Left cardiac atrium (tissue), 4 donors: ENCODE results near the gene BCL7A. TPM values are rescaled to one million over a fixed set of nuclear protein-coding genes. Genes with fewer than 3 reads are reported as not detected.
A peak's percentile ranks its signal among the peaks of the same experiment; 100 is the strongest.
"Not testable (repeated sequence)": the region's sequence is repeated elsewhere in the genome, so short reads cannot be mapped to it uniquely, and the experiment has no call there.

Experiments
- ATAC-seq, 2 donors: fragments of 200-7000 bp; cut with Tn5 transposase; one replicate each; pipeline ENCODE4 v1.9.1; 2020; ENCODE audit warnings: mild to moderate bottlenecking in 2 of 2, moderate library complexity in 2 of 2
- DNase-seq: peaks from one replicate; pipeline ENCODE4 v3.0.0-alpha.2; 2020
- intact Hi-C, 2 donors: fragments of 100-400 bp; cut with DNase I; formaldehyde crosslinking; loops; one replicate each; pipeline versions ENCODE4 v1.14.1 to v1.15.1; 2022 to 2023
- total RNA-seq, 2 donors: library from RNA; stranded (reverse); fragmentation: NEBNext Ultra II Directional; extraction: Animal tissue kit (Norgen Biotek cat#: 25700); gene quantifications; one replicate each; pipeline ENCODE4 v1.2.1, GENCODE V29; 2021
- donor health status: DM: no; HTN: yes; CAD: no.
- donor health status: DM: no; HTN: yes; CAD: no; lungs with severe emphysema.
- donor health status: DM: yes; HTN: yes; CAD: no.
- donor health status: Dilated cardiomyopathy.

Gene BCL7A
- total RNA-seq, 2 donors from 2014 or later: 9.8 to 11.3 TPM

DNA sequence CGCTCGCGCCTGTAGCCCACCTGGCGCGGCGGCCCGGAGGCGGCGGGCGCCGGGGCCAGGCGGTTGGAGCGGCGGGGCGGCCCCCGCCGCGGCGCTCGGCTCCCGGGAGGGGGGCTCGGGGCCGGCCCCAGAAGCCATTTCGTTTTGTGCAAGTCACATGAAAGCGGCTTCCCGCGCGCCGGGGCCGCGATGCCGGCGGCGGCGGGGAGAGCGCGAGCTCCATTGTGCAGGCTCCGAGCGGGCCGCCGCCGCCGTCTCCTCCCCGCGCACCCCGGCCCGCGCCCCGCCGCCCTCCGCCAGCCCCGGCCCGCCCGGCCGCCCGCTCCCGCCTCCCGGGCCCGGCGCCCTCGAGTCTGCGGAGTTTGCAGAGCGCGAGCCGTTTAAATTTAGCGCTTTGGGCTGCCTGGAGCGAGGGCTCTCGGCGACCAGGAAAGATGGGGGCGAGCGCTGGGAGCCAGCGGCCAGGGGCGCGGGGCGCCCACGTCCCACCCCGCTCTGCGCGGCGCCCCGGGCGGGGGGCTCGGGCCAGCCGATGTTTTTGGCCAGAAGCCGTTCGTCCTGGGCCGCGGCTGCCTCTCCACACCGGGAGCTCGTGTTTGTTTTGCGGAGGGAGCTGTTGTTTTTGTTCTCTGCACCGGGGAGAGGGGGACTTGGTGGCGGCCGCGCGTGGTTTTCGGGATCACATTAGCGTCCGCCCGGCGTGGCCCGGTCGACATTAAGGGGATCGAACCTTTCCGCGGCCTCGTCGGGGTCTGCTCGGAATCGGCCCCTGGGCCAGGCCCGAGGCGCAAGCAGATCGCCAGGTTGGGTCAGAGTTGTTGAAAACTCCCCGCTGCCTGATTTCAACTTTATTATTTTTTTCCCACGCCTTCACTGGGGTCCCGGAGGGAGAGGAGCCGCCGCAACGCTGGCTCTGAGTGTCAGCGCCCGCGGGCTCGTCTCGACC is 982 bp downstream of the BCL7A start:
- intact Hi-C loops: loop anchor here in 1 of 2 donors (2.0 kb wide), 1 partner anchor 56 kb away; the partner anchor contains the start of gene MLXIP
- DNase-seq (peak; percentile 35), ATAC-seq (peak; percentile 12 to 18)

DNA sequence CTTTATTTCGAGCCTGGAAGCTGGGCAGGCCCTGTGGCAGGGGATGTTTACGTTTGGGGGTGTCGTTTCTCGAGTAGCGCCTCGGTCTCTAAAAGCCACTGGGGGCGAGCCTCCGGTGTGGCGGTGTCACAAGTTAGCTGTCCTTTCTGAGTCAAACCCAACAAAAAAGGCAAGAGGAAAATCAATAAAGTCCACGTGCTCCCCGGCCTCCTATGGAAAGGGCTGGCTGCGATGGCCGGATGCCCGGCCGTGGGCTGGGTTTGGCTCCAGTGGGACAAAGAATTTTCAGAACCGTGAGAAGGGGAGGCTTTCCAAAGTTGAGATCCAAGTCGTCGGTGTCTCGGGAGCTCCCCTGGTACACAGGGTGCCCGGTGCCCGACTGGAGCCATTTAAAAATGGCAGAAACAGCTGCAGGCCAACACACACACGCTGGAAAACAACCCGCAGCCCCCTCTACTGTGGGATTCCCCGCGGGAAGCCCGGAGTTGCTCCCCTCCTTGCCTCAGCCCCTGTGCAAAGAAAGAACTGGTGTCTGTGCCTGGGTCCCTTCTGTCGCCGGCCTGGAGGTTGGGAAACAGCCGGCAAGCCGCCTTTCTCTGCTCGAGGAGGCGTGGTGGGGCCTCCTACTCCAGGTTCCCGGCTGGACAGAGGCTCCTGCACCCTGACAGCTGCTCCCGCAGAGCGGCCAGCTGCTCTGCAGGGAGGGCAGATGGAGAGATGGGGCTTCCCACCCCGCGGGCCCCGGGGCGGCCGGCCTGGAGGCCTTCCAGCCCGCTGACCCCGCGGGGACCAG is 1.9 kb downstream of the BCL7A start:
- intact Hi-C loops: loop anchor here in 1 of 2 donors (2.0 kb wide), 1 partner anchor 55 kb away; the partner anchor contains the start of gene MLXIP
- DNase-seq (peak; percentile 77), ATAC-seq (peak; percentile 73 to 78)

DNA sequence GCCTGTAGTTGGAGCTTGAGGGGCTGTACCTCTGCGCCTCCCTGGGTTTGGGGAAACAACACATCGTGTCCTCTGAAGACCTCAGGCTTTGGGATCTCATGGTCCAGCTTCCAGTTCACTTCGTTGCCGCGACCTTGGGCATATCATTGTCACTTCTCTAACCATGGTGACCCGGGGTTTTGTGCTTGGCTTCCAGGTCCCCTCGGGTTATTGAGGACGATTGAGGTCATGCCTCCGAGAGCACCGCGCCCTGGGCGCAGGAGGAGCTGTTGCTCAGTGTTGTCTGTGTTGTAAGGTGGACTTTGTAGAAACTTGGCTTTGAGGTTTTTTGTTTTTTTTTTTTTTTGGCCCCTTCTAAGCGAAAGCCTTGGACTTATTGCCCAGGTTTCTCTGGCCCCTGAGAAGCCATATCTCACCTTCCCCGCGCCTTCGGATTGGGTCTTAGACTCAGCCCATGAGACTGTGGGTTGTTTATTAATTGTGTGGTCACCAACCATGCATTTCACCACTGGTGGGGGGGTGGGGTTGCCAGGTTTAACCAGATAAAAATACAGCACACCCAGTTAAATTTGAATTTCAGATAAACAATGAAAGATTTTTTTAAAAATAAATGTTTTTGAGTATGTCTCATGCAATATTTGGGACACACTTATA is 2.6 kb downstream of the BCL7A start:
- intact Hi-C loops: no loop called here
- ATAC-seq: no peak
- DNase-seq: no peak

DNA sequence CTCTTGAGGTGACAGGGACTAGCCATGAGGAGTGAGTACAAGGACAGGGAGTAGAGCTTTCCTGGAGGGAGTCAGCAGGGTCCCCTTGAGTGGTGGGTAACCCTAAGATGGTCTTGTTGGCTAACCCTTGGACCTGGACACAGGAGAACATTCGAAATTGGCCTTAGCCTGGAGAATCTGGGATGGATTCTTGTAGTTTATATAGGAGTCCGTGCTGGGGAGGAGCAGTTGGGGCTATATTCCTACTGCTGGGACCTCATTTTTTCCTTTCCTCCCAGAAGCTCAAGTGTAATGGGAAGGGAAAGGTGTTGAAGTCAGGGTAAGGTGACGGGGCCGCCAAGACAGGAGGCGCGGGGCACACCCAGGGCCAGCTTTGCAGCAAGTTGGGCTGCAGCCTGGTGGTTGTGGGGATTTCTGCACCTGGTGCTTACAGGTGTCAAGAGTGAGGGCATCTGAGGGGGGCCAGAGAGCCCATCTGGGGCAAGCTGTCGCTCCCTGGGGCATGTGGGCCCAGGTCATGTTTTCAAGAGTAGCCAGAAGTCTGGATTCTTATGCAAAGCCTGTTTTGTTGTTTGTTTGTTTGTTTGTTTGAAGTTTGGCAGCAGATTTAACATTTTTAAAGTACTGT is 5.1 kb downstream of the BCL7A start:
- no peak for ATAC-seq
- intact Hi-C loops: no loop called here

DNA sequence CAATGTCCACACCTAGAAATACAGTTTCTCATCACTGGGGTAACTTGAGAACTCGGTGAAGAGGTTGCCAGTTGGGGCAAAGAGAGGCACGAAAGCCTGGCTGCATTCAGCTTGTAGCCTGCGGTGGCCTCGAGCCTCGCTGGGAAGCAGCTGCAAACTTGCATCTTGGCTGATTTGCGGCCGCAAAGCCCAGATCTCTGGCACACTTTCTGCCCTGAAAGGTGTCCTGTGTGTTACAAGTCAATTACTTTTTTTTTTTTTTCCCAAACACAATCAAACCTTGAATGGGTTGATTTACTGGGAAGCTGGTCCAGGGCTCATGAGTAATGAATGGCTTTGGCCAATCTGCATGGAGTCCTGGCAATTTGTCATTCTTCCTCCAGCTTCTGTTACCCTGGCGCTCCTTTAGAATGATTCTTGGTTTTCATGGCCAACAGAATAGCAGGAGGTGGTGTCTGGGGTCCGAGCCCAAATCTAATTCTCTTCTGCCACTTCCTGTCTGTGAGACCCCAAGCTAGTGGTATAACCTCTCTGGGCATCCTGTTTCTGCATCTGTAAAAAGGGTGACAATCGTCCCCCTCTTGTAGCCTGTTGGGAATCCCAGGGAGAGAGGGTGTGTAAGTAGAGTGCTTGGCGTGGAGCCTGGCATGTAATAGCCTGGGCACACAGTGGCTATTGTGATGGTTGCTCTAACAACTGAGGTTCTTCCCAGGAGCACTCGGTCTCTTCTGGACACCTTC is 6.7 kb downstream of the BCL7A start:
- ATAC-seq (no peak), DNase-seq (no peak)
- intact Hi-C loops: no loop called here

More for the DNA sequence above, 5.1 kb downstream of the BCL7A start:
- no peak for DNase-seq

DNA sequence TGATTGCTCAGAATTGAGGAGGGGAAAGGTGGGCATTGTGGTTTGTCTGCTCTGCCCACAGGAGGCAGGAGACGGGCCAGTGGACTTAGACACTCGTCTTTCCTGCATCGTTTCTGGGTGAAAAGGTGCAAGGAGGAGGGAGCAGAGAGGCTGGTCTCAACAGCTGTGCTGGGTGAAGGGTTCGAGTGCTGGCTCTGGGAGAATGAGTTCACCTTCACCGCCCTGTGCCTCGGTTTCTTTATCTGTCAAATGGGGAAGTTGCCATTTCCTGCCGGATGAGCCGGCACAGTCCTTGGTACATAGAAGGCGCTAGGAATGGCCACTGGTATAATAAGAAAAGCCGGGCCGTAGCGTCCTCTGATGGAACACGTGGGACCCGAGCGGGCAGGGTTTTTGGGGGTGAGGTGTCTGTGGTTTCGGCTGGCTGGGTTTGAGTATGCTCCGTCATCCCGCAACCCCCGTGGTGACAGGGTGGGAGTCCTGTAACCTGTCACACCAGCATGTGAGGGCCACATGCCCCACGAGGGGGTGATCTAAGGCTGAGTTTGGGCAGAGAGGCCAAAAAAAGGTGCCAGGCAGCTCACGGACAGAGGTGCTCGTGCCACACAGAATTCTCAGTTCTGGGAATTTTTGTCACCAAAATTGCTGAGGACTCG is 7.3 kb downstream of the BCL7A start:
- no peak for ATAC-seq
- intact Hi-C loops: no loop called here
- DNase-seq: no peak

DNA sequence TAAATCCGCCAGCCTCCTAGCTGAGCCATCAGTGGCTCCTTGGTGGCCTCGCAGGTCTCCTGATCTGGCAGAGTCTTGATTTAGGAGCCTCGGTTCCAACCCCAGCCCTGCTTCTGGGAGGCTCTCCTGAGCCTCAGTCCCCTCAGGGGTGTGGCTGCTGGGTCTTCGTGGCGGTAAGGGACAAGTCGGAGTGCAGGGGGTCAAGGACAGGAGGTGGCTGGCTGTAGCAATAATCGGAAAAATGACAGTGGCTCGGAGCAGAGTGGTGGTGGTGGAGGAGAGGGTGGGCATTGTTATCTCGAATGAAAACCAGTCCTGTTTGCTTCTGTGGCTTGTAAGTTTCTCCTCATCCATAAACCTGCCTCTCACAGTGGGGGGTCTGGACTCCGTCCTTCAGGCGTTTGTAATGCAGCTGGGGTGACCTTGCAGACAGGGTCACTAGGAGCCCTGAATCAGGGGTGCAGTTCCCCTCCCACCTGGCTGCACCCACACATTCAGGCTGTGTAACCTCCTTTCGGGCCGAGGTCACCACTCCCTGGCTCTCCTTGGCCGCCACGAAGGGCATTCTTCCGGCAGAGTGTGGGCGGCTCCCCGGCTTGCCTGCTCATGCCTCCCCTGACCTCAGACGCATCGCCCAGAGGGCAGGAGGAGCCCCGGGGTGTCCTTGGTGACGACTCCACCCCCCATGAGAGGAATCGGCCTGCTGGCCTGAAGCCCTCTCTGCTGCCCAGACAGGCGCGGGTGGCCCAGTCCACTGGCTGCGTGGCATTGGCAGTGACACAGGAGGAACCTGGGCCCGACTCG is 8.1 kb downstream of the BCL7A start:
- intact Hi-C loops: loop anchor here in 1 of 2 donors (5.0 kb wide), 1 partner anchor 113 kb away; the partner anchor contains the start of gene CFAP251
- ATAC-seq (peak; percentile 51 to 63), DNase-seq (no peak)

DNA sequence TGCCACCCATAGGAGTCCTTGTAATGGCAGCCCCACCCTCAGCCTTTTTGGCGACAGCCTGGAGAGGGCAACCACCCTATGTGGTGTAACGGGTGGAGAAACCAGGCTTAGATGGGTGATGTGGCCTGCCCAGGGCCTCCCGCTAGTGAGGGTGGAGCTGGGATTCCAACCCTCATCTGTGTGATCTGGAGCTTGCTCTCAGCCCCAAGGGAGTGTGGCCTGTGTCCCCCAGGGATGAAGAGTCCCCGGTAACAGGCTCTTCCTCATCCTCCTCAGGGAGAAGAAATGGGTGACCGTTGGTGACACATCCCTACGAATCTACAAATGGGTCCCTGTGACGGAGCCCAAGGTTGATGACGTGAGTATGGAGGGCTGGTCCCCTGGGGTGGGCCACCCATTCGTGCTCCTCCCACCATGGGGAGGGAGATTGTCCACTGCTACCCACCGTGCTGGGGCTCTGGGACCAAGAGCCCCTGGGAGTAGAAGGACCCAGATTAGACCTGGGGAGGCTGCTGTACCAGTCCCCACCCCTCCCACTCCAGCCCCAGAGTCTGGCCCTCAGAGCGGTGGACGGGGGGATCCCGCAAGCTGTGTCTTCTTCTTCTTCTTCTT is 8.8 kb downstream of the BCL7A start:
- no peak for DNase-seq
- ATAC-seq: no peak
- intact Hi-C loops: loop anchor here in 1 of 2 donors (5.0 kb wide), 1 partner anchor 113 kb away; the partner anchor contains the start of gene CFAP251

DNA sequence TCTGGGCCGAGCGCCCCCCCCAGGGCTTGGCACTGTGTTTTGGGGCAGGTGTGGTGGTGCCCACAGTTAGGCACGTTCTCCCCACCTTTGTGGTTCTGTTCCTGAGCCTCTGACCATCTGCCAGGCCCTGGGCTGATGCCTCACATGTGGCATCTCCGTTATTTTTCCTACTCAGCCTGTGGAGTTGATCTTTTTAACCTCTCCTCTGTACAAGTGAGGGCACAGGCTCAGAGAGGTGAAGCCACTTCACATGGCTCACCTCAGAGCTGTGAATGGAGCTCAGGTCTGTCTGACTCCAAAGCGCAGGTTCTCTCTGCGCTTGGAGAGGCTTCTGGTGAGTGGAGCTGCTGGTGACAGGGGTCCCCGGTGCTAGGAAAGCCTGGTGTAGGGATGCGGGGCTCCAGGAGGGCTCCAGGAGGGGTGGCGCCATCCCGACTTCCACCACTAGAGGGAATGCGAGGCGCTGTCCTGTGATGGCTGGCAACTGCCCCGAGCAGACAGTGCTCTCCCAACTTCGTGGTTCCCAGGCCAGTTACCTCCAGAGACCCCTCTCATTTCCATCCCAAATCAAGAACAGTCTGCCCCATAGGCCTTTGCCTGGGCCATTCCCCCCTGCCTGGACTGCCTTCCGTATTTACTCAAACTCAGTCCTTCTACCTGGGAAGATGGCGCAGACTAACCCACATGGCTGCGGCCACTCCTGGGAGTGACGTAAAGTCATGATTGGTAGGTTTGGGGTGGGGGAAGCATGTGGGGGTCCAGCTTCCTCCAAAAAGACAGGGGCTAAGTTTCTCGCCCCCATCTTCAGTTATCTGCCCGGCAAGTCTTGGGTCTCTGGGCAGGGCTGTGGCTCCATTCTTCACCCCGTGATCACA is 9.9 kb downstream of the BCL7A start:
- intact Hi-C loops: loop anchor here in 1 of 2 donors (5.0 kb wide), 1 partner anchor 114 kb away; the partner anchor contains the start of gene CFAP251
- peak in 1 of 2 donors; percentile 57 for ATAC-seq
- DNase-seq: peak; percentile 50

DNA sequence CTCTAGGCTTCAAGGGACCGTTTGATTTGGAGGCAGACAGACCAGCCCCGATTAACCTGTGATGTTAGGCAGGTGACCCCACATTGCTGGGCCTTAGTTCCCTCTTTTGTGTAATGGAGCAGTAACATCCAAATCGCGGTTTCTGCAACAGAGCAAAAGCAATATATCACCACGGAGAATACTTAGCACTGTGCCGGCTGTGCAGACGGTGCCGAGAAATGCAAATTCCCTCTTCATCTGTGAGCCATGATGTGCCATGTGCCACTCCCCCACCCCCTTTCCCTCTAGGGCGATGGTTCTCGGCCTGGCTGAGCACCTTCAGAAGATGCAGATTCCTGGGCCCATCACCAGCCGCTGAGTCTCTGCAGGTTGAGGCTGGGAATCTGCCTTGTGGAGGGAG is 10.9 kb downstream of the BCL7A start:
- intact Hi-C loops: loop anchor here in 1 of 2 donors (5.0 kb wide), 1 partner anchor 115 kb away; the partner anchor contains the start of gene CFAP251
- DNase-seq (no peak), ATAC-seq (no peak)

DNA sequence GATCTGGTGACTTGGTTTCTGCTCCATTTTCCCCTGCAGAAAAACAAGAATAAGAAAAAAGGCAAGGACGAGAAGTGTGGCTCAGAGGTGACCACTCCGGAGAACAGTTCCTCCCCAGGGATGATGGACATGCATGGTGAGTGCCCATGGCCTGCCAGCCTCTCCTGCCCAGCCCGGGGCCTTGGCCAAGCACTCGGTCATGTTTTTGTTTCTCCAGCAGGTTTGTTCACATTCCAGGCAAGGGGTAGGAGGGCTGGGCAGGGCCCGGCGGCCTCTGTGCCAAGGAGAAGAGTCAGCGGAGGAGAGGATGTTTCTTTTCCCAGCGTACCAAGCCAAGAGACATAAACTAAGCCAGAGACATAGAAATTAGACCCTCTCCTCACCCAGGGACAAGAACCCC is 13.6 kb downstream of the BCL7A start:
- intact Hi-C loops: no loop called here
- ATAC-seq: peak; percentile 44 to 67
- no peak for DNase-seq

DNA sequence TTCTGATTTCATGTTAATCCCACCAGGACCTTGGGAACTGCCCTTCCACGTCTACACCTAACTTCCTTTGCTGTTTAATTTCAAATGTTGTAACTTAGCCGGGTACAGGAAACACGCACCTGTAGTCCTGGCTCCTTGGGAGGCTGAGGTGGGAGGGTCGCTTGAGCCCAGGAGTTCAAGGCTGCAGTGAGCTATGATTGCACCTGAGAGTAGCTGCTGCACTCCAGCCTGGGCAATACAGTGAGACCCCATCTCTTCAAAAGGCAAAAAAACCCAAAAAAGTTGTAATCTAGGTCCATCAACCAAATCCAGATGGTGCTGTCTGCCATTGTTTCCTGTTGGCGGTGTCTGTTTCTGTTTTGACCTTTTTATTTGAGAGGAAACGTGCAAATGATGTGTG is 14.5 kb downstream of the BCL7A start:
- no peak for ATAC-seq
- DNase-seq: no peak
- intact Hi-C loops: no loop called here

DNA sequence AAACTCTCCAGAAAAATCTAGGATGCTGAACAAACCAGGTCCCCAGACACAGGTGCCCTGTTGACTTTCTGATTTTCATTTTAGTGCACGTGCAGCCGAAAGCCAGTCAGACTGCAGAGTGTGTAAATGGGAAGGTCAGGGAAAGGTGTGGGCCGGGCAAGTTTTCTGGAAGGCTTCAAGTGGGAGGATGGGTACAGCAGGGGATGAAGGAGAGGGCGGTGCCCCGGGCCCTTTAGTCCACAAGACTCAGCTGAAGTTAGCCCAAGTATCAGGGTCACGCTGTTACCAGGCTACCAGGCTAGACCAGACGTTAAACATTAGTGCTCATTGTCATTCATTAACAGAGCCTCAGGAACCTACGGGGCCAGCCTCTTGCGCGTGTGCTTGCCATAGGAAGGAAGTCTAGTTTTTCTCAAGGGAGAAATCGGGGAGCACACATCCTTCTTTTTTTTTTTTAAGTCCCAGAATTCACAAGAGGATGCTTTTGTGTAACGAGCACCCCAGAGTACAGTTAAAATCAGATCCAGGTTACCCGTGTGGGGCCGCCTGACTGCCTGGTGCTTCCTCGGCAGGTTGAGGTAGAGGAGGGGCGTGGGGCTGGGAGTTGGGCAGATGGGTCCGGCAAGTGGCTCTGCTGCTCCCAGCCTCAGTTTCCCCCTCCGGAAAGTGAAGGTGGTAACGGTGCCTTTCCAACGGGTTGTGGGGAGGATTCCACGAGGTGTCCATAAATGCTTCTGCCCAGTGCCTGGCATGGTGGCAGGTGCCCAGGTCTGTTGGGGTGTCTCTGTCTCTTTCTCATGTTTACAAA is 19.1 kb downstream of the BCL7A start:
- DNase-seq (no peak), ATAC-seq (no peak)
- intact Hi-C loops: no loop called here

DNA sequence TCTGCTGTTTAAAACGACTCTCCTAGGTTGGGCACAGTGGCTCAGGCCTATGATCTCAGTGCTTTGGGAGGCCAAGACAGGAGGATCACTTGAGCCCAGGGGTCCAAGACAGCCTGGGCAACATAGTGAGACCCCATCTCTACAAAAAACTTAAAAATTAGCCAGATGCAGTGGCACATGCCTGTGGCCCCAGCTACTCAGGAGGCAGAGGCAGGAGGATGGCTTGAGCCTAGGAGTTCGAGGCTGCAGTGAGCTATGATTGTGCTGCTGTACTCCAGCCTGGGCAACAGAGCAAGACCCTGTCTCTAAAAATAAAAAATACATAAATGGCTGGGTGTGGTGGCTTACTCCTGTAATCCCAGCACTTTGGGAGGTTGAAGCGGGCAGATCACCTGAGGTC is 19.8 kb downstream of the BCL7A start:
- intact Hi-C loops, ATAC-seq, DNase-seq: not testable (repeated sequence)
